IPS DF 6.9 (cell line): ENCODE results near the gene ZSWIM3.
"Not testable (repeated sequence)": the region's sequence is repeated elsewhere in the genome, so short reads cannot be mapped to it uniquely, and the experiment has no call there.

Experiments
- DNase-seq: peaks from one replicate; pipeline ENCODE4 v3.0.0-alpha.2; 2013; ENCODE audit warnings: low read depth, low spot score
- H3K27ac ChIP-seq: one replicate; pipeline ENCODE4 v1.5.1; 2013; ENCODE audit warnings: low read length, control low read depth
- H3K27me3 ChIP-seq: 2 replicates; pipeline ENCODE4 v1.6.1; 2013; ENCODE audit warnings: mild to moderate bottlenecking, low read length; ENCODE audit not compliant: control insufficient read depth, insufficient read depth
- H3K36me3 ChIP-seq: 2 replicates; pipeline ENCODE4 v1.6.1; 2013; ENCODE audit warnings: low read length; ENCODE audit not compliant: control insufficient read depth, insufficient read depth
- H3K4me1 ChIP-seq: 2 replicates; pipeline ENCODE4 v1.6.1; 2013; ENCODE audit warnings: low read length; ENCODE audit not compliant: control insufficient read depth, insufficient read depth
- H3K4me3 ChIP-seq: 2 replicates; pipeline ENCODE4 v1.5.1; 2013; ENCODE audit warnings: mild to moderate bottlenecking, low read length
- H3K9me3 ChIP-seq: 2 replicates; pipeline ENCODE4 v1.6.1; 2013; ENCODE audit warnings: low read length, inconsistent platforms; ENCODE audit not compliant: control insufficient read depth, insufficient read depth
- WGBS: extraction: QIAGEN DNeasy Blood & Tissue Kit; methylation state at CpG from one replicate; pipeline ENCODE4 v1.1.7; 2013; ENCODE audit warnings: mixed read lengths, missing lambda C conversion rate; ENCODE audit not compliant: insufficient read length, insufficient coverage; 5-methylcytosine and 5-hydroxymethylcytosine counted together

The ZSWIM3 gene

GRCh38 chr20:45899046-45899835 lies 41.8 kb downstream of the ZSWIM3 start:
- H3K4me3 ChIP-seq = no peak overlapping the region
- H3K9me3 ChIP-seq = no peaks in the 10 kb centered on the region
- WGBS = no CpG with 5 or more reads among the region's 13 CpGs
- H3K36me3 ChIP-seq = peaks cover 15% of the 10 kb centered on the region
- H3K4me1 ChIP-seq = no peaks in the 10 kb centered on the region
- H3K27ac ChIP-seq = no peak overlapping the region
- no peaks in the 10 kb centered on the region for H3K27me3 ChIP-seq
- DNase-seq = no peak

DNA sequence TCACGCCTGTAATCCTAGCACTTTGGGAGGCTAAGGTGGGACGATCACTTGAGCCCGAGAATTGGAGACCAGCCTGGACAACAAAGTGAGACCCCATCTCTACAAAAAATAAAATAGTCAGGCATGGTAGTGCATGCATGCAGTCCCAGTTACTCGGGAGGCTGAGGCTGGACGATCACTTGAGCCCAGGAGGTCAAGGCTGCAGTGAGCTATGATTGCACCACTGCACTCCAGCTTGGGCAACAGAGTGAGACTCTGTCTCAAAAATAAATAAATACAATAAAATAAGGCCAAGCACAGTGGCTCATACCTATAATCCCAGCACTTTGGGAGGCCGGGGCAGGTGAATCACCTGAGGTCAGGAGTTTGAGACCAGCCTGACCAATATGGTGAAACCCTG lies 43.9 kb downstream of the ZSWIM3 start:
- H3K9me3 ChIP-seq, H3K27ac ChIP-seq, H3K4me3 ChIP-seq, DNase-seq, H3K27me3 ChIP-seq, H3K4me1 ChIP-seq: not testable (repeated sequence)
- WGBS = no CpG with 5 or more reads among the region's 6 CpGs
- H3K36me3 ChIP-seq = peaks cover 20% of the 10 kb centered on the region

- Histone ChIP-seq H3K36me3 (peaks cover 20% of the 10 kb centered on the region), H3K4me1 (no peaks in the 10 kb centered on the region), H3K9me3 (no peaks in the 10 kb centered on the region), H3K4me3 (no peak overlapping the region), H3K27ac (no peak overlapping the region), H3K27me3 (no peaks in the 10 kb centered on the region)
- DNase-seq = no peak
- no CpG with 5 or more reads among the region's 14 CpGs for WGBS
Measured at GRCh38 chr20:45902199-45902701, 44.8 kb downstream of the ZSWIM3 start.

DNA sequence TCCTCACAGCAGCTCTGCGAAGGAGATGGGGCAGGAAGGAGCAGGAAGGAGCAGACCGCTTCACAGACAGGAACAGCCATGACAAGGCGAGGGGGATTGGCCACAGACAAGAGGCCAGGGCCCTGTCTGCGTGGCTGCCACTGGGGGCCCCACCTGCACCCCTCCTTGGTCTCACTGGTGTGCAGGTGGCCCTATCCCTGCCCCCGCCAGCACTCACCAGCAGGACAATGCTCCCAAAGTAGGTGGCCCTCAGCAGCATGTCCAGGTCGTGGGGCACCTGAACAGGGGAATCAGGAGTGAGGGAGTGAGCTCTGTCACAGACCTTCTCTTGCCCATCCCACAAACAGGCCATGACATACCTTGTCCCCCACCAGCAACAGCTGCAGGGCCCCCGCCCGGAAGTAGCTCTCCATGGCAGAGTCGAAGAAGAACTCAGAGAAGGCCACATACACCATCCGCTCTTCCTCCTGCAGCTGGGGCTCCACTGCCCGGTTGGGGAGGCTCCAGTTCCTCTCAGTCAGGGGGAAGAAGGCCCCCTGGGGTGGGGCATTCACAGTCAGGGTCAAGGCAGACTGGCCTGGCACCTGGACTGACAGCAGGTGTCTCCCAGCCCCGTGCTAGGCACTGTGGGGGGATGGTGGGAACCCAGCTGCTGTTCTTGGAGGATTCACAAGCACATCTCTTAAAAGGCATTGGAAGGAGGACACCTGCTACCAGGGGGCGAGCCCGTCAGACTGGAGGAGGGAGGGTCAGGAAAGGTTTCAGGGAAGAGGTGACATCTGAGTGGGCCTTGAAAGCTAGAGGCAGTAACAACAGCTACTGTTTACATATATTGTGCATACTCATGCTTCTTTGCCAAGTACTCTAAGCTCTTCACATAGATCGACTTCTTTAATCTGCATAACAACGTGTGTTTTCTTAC lies 47.4 kb downstream of the ZSWIM3 start:
- DNase-seq = no peak
- Histone ChIP-seq H3K27me3 (no peaks in the 10 kb centered on the region), H3K4me1 (no peaks in the 10 kb centered on the region), H3K9me3 (no peaks in the 10 kb centered on the region), H3K4me3 (no peak overlapping the region), H3K36me3 (peaks cover 27% of the 10 kb centered on the region), H3K27ac (no peak overlapping the region)
- WGBS = no CpG with 5 or more reads among the region's 16 CpGs

DNA sequence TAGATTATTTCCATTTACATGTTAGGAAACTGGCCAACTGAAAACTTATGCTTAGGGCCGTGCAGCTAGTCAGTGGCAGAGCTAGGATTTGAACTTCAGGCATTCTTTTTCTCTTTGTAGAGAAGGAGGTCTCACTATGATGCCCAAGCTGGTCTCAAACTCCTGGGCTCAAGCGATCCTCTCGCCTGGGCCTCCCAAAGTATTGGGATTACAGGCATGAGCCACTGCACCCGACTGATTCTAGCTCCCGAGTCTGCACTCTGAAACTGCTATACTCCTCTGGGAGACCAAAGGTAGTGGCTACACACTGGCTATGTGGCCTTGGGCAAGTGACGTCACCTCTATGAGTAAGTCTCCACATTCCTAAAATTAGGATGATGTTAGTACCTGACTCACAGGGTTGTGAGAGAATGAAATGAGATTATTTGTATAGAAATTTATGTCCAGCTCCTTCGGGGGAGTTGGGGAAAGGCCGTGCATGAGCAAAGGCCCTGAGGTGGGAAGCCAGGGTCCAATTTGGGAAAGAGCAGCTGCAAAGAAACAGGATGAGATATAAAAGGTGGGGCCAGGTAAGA lies 48.2 kb downstream of the ZSWIM3 start:
- no CpG with 5 or more reads among the region's 8 CpGs for WGBS
- peaks cover 27% of the 10 kb centered on the region for H3K36me3 ChIP-seq
- no peak overlapping the region for H3K27ac ChIP-seq
- no peak overlapping the region for H3K4me3 ChIP-seq
- H3K27me3 ChIP-seq = no peaks in the 10 kb centered on the region
- H3K4me1 ChIP-seq = no peaks in the 10 kb centered on the region
- no peak for DNase-seq
- H3K9me3 ChIP-seq = no peaks in the 10 kb centered on the region

DNA sequence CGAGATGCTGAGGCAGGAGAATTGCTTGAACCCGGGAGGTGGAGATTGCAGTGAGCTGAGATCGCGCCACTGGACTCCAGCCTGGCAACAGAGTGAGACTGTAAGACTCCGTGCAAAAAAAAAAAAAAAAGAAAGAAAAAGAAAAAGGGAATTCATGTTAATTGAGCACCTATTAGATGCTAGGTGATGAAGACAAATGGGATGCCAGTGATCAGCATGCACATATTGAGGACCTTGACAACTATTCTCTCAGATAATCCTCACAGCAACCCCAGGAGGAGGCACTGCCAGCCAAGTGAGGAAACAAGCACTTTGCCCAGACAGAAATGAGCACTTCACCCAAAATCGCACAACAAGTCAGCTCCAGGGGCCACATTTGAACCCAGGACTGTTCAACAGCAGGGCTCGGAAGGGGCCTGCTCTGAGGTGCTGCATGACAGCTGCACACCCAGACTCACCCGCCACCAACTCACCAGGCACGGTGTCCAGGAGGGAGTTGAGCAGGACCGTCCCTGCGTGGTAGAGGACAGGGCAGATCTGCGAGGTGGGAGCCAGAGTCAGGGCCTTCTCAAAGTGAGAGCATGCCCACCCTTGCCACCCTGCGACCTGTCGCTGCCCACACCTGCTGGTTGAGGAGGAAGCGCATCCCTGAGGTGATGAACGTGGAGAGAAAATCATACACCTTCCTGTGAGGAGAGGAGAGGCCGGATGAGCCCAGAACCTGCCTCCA lies 50.0 kb downstream of the ZSWIM3 start:
- Histone ChIP-seq H3K27me3 (no peaks in the 10 kb centered on the region), H3K4me3 (no peak overlapping the region), H3K27ac (no peak overlapping the region), H3K4me1 (peaks cover 1% of the 10 kb centered on the region; the same call in 1 of the 2 replicates), H3K36me3 (peaks cover 19% of the 10 kb centered on the region), H3K9me3 (no peaks in the 10 kb centered on the region)
- DNase-seq = no peak
- no CpG with 5 or more reads among the region's 17 CpGs for WGBS

GRCh38 chr20:45908084-45908483 lies 50.7 kb downstream of the ZSWIM3 start:
- no peak for DNase-seq
- Histone ChIP-seq H3K9me3 (no peaks in the 10 kb centered on the region), H3K27me3 (no peaks in the 10 kb centered on the region), H3K36me3 (peaks cover 18% of the 10 kb centered on the region), H3K4me1 (peaks cover 3% of the 10 kb centered on the region; the same call in 1 of the 2 replicates), H3K27ac (no peak overlapping the region), H3K4me3 (no peak overlapping the region)
- no CpG with 5 or more reads among the region's 2 CpGs for WGBS

GRCh38 chr20:45909336-45909808 lies 52.0 kb downstream of the ZSWIM3 start:
- no peak for DNase-seq
- no peaks in the 10 kb centered on the region for H3K27me3 ChIP-seq
- no peaks in the 10 kb centered on the region for H3K9me3 ChIP-seq
- H3K36me3 ChIP-seq = peaks cover 18% of the 10 kb centered on the region
- H3K27ac ChIP-seq = no peak overlapping the region
- 100% methylated on average over 1 of the region's 12 CpGs for WGBS
- peaks cover 3% of the 10 kb centered on the region; the same call in 1 of the 2 replicates for H3K4me1 ChIP-seq
- no peak overlapping the region for H3K4me3 ChIP-seq

DNA sequence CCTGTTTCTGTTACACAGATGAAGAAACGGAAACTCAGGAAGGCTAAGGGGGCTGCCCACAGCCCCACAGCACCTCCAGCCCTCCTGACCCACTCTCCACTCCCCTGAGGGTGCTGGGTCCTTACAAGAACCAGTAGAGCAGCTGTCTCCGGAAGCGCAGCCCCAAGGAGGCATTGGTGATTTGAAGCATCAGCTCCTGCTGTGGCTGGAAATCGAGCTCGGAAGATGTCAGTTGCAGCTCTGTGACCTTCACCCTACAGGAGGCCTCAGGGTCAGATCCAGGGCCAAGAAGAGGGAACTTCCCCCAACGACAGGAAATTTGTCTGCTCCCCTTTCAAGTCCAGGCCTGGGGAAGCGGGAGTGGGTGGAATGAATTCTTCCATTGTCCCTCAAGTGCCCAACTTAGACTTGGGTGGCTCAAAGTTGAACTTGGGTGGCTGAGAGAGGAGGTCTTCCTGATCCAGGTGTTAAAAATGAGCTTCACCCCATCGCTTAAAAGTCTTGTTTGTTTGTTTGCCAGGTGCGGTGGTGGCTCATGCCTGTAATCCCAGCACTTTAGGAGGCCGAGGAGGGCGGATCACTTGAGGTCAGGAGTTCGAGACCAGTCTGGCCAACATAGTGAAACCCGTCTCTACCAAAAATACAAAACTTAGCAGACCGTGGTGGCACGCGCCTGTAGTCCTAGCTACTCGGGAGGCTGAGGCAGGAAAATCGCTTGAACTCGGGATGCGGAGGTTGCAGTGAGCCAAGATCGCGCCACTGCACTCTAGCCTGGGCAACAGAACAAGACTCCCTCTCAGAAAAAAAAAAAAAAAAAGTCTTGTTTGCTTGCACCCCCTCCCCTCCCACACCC lies 52.6 kb downstream of the ZSWIM3 start:
- H3K4me1 ChIP-seq = peaks cover 3% of the 10 kb centered on the region; the same call in 1 of the 2 replicates
- no peak for DNase-seq
- H3K27me3 ChIP-seq = no peaks in the 10 kb centered on the region
- H3K4me3 ChIP-seq = no peak overlapping the region
- peaks cover 12% of the 10 kb centered on the region for H3K36me3 ChIP-seq
- no peak overlapping the region for H3K27ac ChIP-seq
- H3K9me3 ChIP-seq = no peaks in the 10 kb centered on the region
- WGBS = no CpG with 5 or more reads among the region's 22 CpGs
